Stimulated activated CD8-positive, alpha-beta memory T cell treated with anti-CD3 and anti-CD28 coated beads, Interleukin-7, amount 100 ng/mL, for 4 hours (primary cell): ENCODE data around the gene ADAMTSL4.
"Not testable (repeated sequence)": the region's sequence is repeated elsewhere in the genome, so short reads cannot be mapped to it uniquely, and the experiment has no call there.

Experiments
- DNase-seq, 2 donors: peaks; one replicate each; pipeline ENCODE4 v3.0.0-alpha.2; 2020; ENCODE audit warnings: low read depth in 2 of 2

Gene ADAMTSL4

DNA sequence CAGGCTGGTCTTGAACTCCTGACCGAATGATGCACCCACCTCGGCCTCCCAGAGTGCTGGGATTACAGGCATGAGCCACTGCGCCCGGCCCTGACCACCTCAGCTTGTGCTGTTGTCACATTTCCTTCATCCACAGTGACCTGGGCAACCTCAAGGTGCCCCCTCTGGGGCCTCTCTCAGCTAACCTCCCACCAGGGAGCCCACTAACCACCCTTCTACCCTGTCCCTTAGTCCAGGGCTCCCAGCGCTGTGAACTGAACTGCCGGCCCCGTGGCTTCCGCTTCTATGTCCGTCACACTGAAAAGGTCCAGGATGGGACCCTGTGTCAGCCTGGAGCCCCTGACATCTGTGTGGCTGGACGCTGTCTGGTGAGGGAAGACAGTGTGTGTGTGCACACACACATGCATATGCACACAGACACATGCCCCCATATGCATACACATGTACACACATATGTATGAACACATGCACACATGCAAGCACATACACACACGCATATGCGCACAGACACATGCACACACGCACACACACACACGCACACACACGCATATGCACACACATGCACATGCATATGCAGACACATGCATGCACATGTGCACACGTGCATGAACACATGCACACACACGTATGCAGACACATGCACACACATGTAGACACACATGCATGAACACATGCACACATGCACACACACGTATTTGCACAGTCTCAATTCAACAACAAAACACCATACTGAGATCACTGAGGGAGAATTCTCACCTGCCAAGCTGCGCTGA lies 6.2 kb downstream of the ADAMTSL4 start:
- no peak for DNase-seq

DNA sequence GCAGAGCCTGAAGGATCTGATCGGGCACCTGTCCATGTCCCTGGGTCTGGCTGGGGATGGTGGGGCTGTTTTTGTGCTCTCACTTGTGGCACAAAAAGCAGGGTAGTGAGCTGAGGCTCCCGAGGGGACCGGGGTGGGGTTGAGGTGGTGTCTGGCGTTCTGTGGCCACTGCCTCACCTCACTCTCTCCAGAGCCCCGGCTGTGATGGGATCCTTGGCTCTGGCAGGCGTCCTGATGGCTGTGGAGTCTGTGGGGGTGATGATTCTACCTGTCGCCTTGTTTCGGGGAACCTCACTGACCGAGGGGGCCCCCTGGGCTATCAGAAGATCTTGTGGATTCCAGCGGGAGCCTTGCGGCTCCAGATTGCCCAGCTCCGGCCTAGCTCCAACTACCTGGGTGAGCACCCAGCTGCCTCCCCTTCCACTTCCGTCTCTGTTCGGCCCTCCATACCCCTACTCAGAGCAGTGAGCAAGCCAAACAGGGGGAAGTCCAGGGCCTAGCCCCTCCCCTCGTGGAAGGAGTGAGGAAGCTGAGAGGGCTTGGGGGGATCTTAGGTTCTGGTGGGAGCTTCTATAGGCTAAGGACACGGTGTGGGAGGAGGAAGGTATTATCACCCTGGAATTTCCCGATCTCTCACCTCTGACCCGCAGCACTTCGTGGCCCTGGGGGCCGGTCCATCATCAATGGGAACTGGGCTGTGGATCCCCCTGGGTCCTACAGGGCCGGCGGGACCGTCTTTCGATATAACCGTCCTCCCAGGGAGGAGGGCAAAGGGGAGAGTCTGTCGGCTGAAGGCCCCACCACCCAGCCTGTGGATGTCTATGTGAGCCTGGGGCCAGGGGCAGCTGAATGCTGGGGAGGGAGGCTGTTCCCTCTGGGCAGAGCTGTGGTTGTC lies 7.0 kb downstream of the ADAMTSL4 start:
- no peak for DNase-seq

DNA sequence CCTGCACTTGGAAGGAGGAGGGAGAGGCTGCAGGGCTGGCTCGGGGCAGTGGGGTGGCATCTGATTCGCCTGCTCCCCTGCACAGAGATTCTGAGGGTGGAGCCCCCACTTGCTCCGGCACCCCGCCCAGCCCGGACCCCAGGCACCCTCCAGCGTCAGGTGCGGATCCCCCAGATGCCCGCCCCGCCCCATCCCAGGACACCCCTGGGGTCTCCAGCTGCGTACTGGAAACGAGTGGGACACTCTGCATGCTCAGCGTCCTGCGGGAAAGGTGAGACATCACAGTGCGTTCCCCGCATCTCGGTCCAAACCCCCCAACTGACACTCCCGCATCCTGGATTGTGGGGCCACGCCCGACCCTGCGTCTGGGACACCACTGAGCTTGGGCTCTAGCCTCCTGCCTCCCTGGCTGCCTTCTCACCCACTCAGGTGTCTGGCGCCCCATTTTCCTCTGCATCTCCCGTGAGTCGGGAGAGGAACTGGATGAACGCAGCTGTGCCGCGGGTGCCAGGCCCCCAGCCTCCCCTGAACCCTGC lies 7.9 kb downstream of the ADAMTSL4 start:
- DNase-seq = no peak

DNA sequence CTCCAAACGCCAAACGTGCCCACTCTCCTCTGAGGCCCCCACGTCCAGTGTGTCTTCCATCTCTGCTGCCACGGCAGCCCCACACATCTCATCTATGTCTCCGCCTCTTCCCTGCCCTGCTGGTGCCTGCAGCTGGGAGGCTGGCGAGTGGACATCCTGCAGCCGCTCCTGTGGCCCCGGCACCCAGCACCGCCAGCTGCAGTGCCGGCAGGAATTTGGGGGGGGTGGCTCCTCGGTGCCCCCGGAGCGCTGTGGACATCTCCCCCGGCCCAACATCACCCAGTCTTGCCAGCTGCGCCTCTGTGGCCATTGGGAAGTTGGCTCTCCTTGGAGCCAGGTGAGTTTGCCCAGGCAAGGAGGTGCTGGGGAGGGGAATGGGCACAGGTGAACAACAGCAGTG lies 8.6 kb downstream of the ADAMTSL4 start:
- no peak for DNase-seq

DNA sequence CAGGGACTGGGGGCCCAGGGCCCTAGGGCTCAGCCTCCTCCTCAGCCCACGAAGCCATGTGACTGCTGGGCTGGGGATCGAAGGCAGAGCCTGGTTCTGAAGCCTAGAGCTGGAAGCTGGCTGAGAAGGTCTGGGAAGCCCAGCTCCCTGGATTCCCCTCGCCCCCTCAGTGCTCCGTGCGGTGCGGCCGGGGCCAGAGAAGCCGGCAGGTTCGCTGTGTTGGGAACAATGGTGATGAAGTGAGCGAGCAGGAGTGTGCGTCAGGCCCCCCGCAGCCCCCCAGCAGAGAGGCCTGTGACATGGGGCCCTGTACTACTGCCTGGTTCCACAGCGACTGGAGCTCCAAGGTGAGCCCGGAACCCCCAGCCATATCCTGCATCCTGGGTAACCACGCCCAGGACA lies 9.1 kb downstream of the ADAMTSL4 start:
- DNase-seq = no peak

DNA sequence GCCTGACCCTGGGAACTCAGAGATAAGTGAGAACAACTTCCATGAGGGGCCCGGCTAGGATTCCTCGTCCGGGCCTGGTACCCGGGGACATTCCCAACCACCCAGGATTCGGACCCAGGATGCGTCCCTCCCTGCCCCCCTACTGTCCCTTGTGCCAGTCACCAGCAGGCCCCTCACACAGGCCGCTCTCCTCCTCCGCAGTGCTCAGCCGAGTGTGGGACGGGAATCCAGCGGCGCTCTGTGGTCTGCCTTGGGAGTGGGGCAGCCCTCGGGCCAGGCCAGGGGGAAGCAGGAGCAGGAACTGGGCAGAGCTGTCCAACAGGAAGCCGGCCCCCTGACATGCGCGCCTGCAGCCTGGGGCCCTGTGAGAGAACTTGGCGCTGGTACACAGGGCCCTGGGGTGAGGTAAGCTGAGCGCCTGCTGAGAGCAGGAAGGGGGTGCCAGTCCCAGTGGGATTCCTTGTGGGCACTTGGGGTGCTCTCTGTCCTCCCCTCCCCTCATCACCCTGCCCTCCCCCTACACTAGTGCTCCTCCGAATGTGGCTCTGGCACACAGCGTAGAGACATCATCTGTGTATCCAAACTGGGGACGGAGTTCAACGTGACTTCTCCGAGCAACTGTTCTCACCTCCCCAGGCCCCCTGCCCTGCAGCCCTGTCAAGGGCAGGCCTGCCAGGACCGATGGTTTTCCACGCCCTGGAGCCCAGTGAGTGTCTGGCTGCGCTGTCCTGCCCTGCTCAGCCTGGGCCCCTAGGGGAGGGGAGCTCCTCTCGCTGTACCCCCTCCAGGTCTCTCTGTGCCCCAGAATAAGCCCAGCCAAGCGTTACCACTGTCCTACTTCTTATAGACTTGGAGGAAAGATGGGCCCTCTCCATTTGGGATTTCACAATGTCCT lies 9.8 kb downstream of the ADAMTSL4 start:
- no peak for DNase-seq

DNA sequence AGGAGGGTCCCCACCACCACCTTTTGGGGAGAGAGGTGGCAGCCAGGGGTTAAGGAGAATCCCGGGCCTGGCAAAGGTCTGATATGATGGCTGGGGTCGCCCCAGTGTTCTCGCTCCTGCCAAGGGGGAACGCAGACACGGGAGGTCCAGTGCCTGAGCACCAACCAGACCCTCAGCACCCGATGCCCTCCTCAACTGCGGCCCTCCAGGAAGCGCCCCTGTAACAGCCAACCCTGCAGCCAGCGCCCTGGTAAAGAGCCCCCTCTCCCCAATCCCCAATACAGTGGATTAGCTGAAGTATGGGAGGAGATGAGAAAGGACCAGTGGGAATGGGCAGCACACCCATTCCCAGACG lies 10.4 kb downstream of the ADAMTSL4 start:
- no peak for DNase-seq

DNA sequence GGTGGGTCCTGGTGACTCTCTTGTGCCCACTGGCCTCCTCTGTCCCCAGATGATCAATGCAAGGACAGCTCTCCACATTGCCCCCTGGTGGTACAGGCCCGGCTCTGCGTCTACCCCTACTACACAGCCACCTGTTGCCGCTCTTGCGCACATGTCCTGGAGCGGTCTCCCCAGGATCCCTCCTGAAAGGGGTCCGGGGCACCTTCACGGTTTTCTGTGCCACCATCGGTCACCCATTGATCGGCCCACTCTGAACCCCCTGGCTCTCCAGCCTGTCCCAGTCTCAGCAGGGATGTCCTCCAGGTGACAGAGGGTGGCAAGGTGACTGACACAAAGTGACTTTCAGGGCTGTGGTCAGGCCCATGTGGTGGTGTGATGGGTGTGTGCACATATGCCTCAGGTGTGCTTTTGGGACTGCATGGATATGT lies 10.8 kb downstream of the ADAMTSL4 start:
- peak; percentile 46 to 56 for DNase-seq

DNA sequence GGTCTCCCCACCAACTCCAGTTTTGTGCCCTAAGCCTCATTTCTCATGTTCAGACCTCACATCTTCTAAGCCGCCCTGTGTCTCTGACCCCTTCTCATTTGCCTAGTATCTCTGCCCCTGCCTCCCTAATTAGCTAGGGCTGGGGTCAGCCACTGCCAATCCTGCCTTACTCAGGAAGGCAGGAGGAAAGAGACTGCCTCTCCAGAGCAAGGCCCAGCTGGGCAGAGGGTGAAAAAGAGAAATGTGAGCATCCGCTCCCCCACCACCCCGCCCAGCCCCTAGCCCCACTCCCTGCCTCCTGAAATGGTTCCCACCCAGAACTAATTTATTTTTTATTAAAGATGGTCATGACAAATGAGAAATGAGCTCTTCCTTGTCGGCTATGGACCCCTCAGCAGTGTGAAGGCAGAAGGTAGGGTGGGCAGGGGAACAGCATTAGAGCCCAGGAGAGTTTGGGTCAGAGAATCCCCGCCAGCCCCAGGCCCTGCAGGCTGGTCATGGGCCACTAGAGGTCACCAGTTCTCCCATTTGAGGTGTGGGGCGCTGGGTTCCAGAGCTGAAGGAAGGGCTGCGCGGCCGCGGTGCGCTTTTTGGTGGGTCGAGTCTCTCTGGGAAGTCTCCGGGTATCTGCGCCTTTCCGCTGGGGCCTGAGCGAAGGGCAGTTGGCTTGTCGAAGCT lies 11.5 kb downstream of the ADAMTSL4 start:
- peak; percentile 67 to 74 for DNase-seq

DNA sequence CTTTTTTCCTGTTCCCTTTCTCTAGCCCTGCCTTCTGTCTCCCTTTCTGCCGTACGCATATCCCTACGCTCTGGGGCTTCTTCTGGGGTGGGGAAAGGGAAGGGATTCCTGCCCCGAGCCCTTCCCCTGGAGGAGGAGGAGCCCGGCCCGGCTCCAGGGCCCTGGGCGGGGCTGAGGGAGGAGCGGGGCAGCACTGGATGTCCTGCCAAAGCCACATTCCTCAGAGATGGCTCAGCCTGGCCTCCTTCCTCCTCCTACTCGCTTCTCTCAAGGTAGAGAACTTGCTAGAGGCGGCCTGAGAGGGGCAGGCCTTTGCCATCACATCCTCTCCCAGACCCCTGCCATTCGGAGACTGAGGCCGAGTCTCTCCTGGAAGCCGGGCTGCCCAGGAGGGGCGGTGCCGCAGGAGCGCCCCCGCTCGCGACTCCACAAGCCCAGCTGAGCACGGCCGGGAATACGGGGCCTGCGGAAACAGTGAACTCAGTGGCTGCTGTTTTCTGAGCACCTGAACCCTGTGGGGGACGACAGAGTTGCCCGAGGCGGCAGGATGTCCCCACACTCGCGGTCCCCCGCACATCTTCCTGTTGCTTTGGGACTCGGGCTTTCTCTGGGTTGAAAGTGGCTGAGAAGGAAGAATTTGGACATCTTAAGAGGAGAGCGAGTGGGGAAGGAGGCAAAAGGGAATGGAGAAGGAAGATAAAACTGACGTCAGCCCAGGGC lies 12.2 kb downstream of the ADAMTSL4 start:
- peak in 1 of 2 donors; percentile 48 for DNase-seq

DNA sequence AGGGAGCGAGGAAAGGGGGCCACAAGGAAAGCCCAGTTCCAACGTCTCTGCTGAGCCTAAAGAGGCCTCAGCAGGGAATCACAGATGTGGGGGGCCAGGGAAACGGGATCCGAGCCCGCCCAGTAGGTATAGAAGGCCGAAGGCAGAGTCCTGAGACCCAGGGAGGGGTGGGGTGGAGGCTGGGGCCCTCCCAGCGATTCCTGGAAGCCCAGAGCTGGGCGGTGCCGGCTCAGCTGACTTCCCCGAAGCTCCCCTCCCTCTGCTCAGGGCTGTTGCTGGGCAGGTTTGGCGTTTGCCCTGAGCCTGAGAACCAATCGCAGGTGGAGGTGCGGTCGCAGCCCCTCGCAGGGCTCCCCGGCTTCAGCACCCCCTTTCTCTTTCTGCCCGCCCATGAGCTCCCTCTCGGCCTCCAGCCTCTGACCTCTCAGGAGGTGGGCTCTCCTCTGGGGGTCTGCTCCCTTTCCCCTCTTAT lies 12.8 kb downstream of the ADAMTSL4 start:
- peak; percentile 82 to 84 for DNase-seq

DNA sequence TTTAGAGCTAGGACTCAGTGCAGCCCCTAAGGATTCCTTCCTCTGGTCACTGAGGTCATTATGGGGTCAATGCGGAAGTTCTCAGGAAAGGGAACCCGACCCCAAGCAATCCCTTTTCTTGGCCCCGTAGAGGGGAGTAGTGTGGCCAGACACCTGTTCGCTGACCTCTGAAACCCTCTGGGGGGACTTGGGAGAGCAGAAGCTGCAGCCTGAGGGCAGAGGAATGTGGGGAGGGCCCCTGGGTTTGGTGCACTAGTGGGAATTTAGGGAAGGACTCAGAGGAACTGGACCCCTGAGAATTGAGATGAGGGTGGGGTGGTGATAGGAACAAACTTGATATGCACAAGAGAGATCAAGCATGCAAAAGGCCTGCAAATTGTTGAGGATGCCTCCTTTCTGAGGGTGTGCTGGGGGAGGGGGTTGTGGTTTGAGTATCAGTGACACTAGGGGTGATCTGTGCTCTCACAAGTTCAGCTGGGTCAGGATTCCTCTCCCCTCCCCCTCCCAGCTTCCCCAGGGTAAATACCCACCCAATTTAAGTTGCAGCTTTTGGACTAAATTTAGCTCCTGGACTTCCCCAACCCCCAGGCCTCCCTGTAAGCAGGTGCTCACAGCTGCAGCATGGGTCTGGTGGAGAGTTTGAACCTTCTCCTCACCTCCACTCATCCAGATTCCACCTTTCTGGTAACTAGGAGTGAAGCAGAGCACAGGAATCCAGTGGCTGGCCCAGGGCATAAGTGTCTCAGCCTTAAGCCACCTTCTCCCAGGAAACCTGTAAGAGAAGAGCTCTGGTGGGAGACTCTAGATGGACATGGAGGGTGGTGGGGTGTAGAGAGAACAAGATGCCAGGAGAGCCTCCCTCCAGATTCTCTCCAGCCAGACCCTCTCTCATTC lies 13.5 kb downstream of the ADAMTSL4 start:
- peak; percentile 56 to 57 for DNase-seq

DNA sequence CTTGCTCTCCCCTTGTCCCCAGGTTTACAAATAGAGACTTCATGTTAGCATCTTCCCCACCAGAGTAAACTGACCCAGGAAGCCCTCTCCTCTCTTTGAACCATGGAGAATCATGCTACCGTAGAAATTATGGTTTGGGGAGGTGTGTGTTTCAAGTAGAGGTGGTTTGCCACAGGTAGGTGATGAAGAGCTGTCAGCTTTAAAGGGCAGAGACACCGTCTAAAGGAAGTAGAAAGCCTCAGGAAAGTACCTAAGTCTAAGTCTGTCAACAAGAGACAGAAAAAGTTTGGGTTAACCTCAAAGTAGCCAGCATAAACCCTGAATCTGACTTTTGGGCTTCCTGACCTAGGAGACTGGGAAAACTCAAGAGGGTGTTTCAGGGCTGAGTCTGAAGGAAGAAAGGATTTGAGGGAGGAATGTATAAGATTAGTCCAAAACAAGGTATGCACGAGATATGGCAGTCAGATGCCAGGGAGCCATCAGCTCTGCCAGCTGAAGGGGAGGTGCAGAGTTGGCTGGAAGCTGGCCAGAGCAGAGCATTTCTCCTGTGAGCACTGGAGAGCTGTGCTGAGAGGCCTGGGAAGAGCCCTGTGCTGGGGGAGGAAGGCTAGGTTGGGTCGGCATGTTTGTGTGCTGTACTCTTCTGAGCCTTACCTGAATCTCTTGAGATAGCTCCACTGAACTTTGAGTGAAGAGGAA lies 14.3 kb downstream of the ADAMTSL4 start:
- DNase-seq = no peak

DNA sequence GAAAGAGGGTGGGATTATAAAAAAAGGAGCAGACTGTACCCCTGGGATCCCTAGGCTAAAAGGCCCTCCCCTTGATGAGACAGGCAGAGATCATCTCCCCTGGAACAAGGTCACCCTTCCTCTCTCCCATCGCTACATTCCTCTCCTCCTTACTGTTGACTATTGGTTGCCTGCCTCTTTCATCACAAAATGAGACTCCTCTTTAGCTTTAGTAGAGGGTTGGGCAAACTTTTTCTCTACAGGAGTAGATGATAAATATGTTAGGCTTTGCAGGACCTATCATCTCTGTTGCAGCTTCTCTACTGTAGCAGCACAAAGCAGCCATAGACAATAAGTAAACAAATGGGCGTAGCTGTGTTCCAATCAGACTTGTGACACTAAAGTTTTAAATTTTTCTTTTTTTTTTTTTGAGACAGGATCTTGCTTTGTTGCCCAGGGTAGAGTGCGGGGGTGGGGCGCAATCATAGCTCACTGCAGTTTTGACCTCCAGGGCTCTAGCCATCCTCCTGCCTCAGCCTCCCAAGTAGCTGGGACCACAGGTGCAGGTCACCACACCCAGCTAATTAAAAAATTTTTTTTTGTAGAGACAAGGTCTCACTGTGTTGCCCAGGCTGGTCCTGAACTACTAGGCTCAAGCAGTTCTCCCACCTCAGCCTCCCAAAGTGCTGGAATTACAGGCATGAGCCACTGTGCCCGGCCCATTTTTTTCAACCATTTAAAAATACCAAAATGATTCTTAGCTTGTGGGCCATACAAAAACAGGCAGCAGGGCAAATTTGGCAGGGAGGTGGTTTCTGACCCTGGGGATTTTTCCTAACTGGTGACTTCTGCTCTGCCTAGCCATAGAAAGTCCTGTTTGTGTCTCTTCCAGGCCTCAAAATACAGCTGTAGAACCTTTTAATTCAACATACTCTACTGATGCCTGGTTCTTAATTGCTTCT lies 15.1 kb downstream of the ADAMTSL4 start:
- DNase-seq = no peak

DNA sequence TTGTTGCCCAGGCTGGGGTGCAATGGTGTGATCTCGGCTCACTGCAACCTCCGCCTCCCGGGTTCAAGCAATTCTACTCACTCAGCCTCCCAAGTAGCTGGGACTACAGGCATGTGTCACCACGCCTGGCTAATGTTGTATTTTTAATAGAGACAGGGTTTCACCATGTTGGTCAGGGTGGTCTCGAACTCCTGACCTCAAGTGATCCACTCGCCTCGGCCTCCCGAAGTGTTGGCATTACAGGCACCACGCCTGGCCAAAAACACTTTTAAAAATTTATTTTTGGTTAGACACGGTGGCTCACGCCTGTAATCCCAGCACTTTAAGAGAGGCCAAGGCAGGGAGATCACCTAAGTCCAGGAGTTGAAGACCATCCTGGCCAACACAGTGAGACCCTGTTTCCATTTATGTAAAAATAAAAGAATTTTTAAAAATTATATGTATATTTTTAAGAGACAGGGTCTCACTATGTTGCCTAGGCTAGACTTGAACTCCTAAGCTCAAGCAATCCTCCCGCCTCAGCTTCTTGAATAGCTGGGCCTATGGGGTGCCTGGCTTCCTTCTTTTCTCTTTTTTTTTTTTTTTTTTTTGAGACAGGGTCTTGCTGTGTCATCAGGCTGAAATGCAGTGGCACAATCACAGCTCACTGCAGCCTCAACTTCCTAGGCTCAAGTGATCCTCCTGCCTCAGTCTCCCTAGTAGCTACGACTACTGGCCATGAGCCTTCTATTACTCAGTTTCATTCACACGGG lies 16.2 kb downstream of the ADAMTSL4 start:
- DNase-seq = not testable (repeated sequence)

DNA sequence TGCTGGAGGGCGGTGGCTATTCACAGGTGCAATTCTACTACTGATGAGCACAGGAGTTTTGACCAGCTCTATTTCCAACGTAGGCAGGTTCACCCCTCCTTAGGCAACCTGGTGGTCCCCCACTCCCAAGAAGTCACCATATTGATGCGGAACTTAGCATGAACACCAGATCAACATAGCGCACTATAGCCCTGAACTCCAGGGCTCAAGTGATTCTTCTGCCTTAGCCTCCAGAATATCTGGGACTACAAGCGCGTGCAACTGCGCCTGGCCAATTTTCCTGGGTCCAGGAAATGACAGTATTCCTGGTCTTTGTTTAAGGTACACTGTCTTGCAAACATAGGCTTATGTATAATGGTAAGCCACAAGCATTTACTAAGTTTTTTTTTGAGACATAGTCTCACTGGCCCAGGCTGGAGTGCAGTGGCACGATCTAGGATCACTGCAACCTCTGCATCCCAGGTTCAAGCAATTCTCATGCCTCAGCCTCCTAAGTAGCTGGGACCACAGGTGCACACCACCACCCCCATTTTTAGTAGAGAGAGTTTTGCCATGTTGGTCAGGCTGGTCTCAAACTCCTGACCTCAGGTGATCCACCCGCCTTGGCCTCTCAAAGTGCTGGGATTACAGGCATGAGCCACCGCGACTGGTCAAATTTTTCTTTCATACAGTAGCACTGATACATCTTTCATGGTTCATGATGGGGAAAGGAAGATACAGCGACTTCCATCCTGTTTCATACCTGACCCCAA lies 17.6 kb downstream of the ADAMTSL4 start:
- no peak for DNase-seq
